HEK293 (cell line): Measurements from ENCODE around the gene TMPRSS4.

ENCODE experiments used
- CTCF ChIA-PET: fragments of 350-600 bp; formaldehyde crosslinking; extraction: SDS; loops from one replicate; lab custom pipeline; 2021; ENCODE audit warnings: antibody characterized with exemption; lab: Yijun Ruan, JAX
- POLR2A ChIA-PET: fragments of 300-600 bp; formaldehyde crosslinking; extraction: SDS; loops from one replicate; lab custom pipeline; 2020; ENCODE audit warnings: antibody characterized with exemption, inconsistent platforms; lab: Yijun Ruan, JAX
- H3K27ac ChIP-seq: fragments of 200-500 bp; sonication (Bioruptor generic); 2 replicates; pipeline ENCODE4 v1.5.1; 2014; ENCODE audit warnings: low read depth, low read length, control low read depth, inconsistent platforms; ENCODE audit errors: extremely low read depth
- H3K36me3 ChIP-seq, 2 experiments: fragments of 200-500 bp in 1 of 2; sonication (Bioruptor generic) in 1 of 2; 1 replicate in 1 of 2; 2 replicates in 1 of 2; pipeline ENCODE4 v1.5.1; 2014 to 2017; ENCODE audit warnings: inconsistent platforms in 2 of 2, low read length in 2 of 2; ENCODE audit not compliant: control insufficient read depth in 2 of 2, insufficient read depth in 1 of 2
- H3K4me1 ChIP-seq: fragments of 200-500 bp; sonication (Bioruptor generic); 2 replicates; pipeline ENCODE4 v1.5.1; 2014; ENCODE audit warnings: mild to moderate bottlenecking, low read length, inconsistent platforms; ENCODE audit not compliant: control insufficient read depth, insufficient read depth
- H3K4me3 ChIP-seq: 2 replicates; pipeline ENCODE4 v1.5.1; 2011; ENCODE audit warnings: low read depth, mild to moderate bottlenecking, control low read depth, low read length, moderate library complexity
- H3K9me3 ChIP-seq: fragments of 200-500 bp; sonication (Bioruptor generic); 2 replicates; pipeline ENCODE4 v1.5.1; 2014; ENCODE audit warnings: low read depth, low read length, inconsistent platforms; ENCODE audit not compliant: control insufficient read depth, insufficient read depth
- HIC1 ChIP-seq: fragments of 450-650 bp; formaldehyde crosslinking; IDR thresholded peaks from 2 replicates; pipeline ENCODE4 v1.5.1; 2016; ENCODE audit warnings: missing biosample characterization, missing genetic modification characterization
- KLF1 ChIP-seq: fragments of 450-650 bp; formaldehyde crosslinking; IDR thresholded peaks from 2 replicates; pipeline ENCODE4 v1.5.1; 2016; ENCODE audit warnings: missing biosample characterization, missing genetic modification characterization
- OVOL3 ChIP-seq: fragments of 450-650 bp; formaldehyde crosslinking; IDR thresholded peaks from 2 replicates; pipeline ENCODE4 v1.5.1; 2016; ENCODE audit warnings: missing biosample characterization, missing genetic modification characterization
- PATZ1 ChIP-seq: fragments of 450-650 bp; formaldehyde crosslinking; IDR thresholded peaks from 2 replicates; pipeline ENCODE4 v1.5.1; 2016; ENCODE audit warnings: missing biosample characterization, missing genetic modification characterization
- ZBTB48 ChIP-seq: fragments of 450-650 bp; formaldehyde crosslinking; IDR thresholded peaks from 2 replicates; pipeline ENCODE4 v1.5.1; 2016; ENCODE audit warnings: missing biosample characterization, missing genetic modification characterization
- ZBTB49 ChIP-seq: fragments of 450-650 bp; formaldehyde crosslinking; IDR thresholded peaks from 2 replicates; pipeline ENCODE4 v1.5.1; 2016; ENCODE audit warnings: missing biosample characterization, missing genetic modification characterization, low read depth
- ZFP41 ChIP-seq: fragments of 450-650 bp; formaldehyde crosslinking; IDR thresholded peaks from 2 replicates; pipeline ENCODE4 v1.5.1; 2016; ENCODE audit warnings: missing biosample characterization, missing genetic modification characterization, borderline replicate concordance
- ZNF16 ChIP-seq: fragments of 450-650 bp; formaldehyde crosslinking; IDR thresholded peaks from 2 replicates; pipeline ENCODE4 v1.5.1; 2016; ENCODE audit warnings: low read depth, missing biosample characterization, missing genetic modification characterization
- ZNF324 ChIP-seq: fragments of 450-650 bp; formaldehyde crosslinking; IDR thresholded peaks from 2 replicates; pipeline ENCODE4 v1.5.1; 2016; ENCODE audit warnings: missing biosample characterization, missing genetic modification characterization
- ZNF449 ChIP-seq: fragments of 450-650 bp; formaldehyde crosslinking; IDR thresholded peaks from 2 replicates; pipeline ENCODE4 v1.5.1; 2017; ENCODE audit warnings: missing biosample characterization, mild to moderate bottlenecking, missing genetic modification characterization, moderate library complexity
- ZNF558 ChIP-seq: fragments of 450-650 bp; formaldehyde crosslinking; IDR thresholded peaks from 2 replicates; pipeline ENCODE4 v1.5.1; 2016; ENCODE audit warnings: missing biosample characterization, missing genetic modification characterization
- ZNF610 ChIP-seq: fragments of 450-650 bp; formaldehyde crosslinking; IDR thresholded peaks from 2 replicates; pipeline ENCODE4 v1.5.1; 2016; ENCODE audit warnings: missing biosample characterization, missing genetic modification characterization, borderline replicate concordance
- ZNF664 ChIP-seq: fragments of 450-650 bp; formaldehyde crosslinking; IDR thresholded peaks from 2 replicates; pipeline ENCODE4 v1.5.1; 2016; ENCODE audit warnings: missing biosample characterization, missing genetic modification characterization
- ZNF792 ChIP-seq: fragments of 450-650 bp; formaldehyde crosslinking; IDR thresholded peaks from 2 replicates; pipeline ENCODE4 v1.5.1; 2016; ENCODE audit warnings: missing biosample characterization, missing genetic modification characterization
- ZXDB ChIP-seq: fragments of 450-650 bp; formaldehyde crosslinking; IDR thresholded peaks from 2 replicates; pipeline ENCODE4 v1.5.1; 2016; ENCODE audit warnings: missing biosample characterization, missing genetic modification characterization

TMPRSS4 gene

GRCh38 chr11:118135051-118135795, 58.3 kb downstream of the TMPRSS4 start:
- Histone ChIP-seq H3K27ac (no peak overlapping the region), H3K9me3 (no peaks in the 10 kb centered on the region), H3K4me1 (no peaks in the 10 kb centered on the region), H3K4me3 (no peak overlapping the region), H3K36me3 (no peaks in the 10 kb centered on the region)
- ChIA-PET CTCF (interaction anchor here (0.7 to 2.3 kb wide), 5 partner anchors 9 to 554 kb away, joined by 3 to 9 read pairs (median 5); partner anchors contain the start of gene SCN4B), POLR2A (no interaction called here)
- TF ChIP-seq ZNF792 (tag by site-specific recombination), result no peak
- no peak for TF ChIP-seq ZNF610 (tag by site-specific recombination)
- TF ChIP-seq ZNF664 (tag by site-specific recombination), result no peak
- no peak for TF ChIP-seq ZFP41

- ChIA-PET POLR2A (no interaction called here), CTCF (interaction anchor here (2.3 kb wide), 1 partner anchor 9 kb away, joined by 6 read pairs; no protein-coding TSS in a partner anchor)
- TF ChIP-seq ZBTB48 (tag by site-specific recombination), result no peak
- no peak for TF ChIP-seq ZXDB (tag by site-specific recombination)
- TF ChIP-seq ZNF16 (tag by site-specific recombination), result no peak
- no peak for TF ChIP-seq PATZ1 (tag by site-specific recombination)
- no peak for TF ChIP-seq OVOL3 (tag by site-specific recombination)
- TF ChIP-seq ZBTB49 (tag by site-specific recombination), result no peak
- TF ChIP-seq HIC1 (tag by site-specific recombination), result no peak
- TF ChIP-seq KLF1 (tag by site-specific recombination), result no peak
- no peak for TF ChIP-seq ZNF324 (tag by site-specific recombination)
- no peak for TF ChIP-seq ZNF449
- no peak for TF ChIP-seq ZNF558 (tag by site-specific recombination)
- Histone ChIP-seq H3K4me1 (no peaks in the 10 kb centered on the region), H3K36me3 (no peaks in the 10 kb centered on the region), H3K4me3 (no peak overlapping the region), H3K9me3 (no peaks in the 10 kb centered on the region), H3K27ac (no peak overlapping the region)
Observed at GRCh38 chr11:118135796-118136165, 58.9 kb downstream of the TMPRSS4 start.
